Left kidney (tissue), 2 donors: ENCODE data around the gene PEX12. TPM values are rescaled to one million over a fixed set of nuclear protein-coding genes. Genes with fewer than 3 reads are reported as not detected.
"Not testable (repeated sequence)": the region's sequence is repeated elsewhere in the genome, so short reads cannot be mapped to it uniquely, and the experiment has no call there.

ENCODE experiments used
- DNase-seq: peaks from one replicate; pipeline ENCODE4 v3.0.0-alpha.2; 2013
- polyA plus RNA-seq: library from polyadenylated mRNA; unstranded; fragments of 120-200 nt; gene quantifications from one replicate; pipeline ENCODE4 v1.2.1, GENCODE V29; 2013; ENCODE audit not compliant: insufficient read length

The PEX12 gene
- polyA plus RNA-seq, 1 donor: 10.1 TPM

DNA sequence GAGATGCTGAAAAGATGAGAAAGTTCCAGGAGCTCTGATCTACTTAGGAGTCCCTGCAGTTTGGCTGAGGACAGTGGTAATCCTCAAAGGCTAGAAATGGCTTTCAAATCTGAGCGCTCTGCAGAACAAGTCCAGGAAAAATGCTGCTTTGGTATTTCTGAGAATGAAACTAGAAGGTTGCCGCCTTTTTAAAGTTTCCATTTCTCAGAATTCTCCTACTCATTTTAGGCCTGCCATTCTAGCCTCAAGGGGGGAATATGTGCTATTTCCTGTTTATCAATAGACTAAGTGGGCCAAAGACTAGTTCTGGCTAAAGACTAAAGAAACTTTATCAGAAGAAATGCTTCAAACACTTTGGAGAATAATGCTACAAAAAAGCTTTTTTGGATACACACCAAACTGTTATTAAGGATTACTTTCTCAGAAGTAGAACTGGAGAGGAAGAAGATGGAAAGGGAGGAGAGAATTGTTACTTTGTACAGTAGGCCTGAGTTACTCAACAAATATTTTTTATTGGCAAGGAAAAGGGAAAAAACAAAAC lies 40.7 kb downstream of the PEX12 start, which contains the start of gene SLFN12L:
Gene SLFN12L (minus strand): TSS at position 78 of the 541 bp plus-strand sequence. CDS start 15,314 bp downstream, outside the sequence.
- DNase-seq: no peak

DNA sequence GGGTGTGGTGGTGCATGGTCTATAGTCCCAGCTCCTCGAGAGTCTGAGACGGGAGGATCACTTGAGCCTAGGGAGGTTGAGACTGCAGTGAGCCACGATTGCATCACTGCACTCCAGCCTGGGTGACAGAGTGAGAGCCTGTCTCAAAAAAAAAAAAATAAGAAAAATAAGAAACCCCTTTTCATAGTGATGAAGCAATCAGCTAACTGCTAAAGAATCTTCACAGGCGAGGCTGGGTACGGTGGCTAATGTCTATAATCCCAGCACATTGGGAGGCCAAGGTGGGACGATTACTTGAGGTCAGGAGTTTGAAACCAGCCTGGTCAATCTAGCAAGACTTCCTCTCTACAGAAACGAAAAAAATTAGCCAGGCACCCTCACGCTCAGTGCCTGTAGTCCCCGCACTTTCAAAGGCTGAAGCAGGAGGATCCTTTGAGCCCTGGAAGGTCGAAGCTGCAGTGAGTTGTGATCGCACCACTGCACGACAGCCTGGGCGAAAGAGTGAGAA lies 41.7 kb downstream of the PEX12 start:
- no peak for DNase-seq

DNA sequence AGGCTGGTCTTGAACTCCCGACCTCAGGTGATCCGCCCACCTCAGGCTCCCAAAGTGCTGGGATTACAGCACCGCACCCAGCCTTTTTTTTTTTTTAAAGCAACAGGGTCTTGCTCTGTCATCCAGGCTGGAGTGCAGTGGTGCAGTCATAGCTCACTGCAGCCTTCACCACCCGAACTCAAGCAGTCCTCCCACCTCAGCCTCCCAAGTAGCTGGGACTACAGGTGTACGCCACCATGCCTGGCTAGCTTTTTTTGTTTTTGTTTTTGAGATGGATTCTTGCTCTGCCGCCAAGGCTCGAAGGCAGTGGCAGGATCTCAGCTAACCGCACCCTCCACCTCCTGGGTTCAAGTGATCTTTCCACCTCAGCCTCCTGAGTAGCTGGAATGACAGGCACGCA lies 43.0 kb downstream of the PEX12 start:
- not testable (repeated sequence) for DNase-seq

DNA sequence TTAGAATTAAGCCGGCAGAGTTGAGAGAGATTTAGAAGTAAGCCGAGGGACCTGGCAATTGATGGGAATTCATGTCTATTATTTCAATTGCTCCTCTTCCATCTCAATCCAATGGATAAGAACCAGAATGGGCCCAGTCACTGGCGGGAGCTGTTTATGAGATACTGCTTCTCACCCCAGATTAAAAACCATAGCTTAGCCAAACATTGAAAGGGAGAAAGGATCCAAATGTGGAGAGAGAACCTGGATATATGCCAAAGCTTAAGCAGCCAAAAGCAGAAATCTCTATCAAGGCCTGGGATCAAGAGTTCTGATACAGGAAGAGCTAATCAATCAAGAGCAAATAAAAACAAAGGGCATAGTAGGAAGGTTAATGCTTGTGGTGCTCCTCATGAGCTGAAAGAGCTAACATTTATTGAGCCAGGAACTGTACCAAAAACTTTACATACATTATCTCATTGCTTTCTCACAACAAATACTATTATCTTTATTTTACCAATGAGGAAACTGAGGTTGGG lies 43.7 kb downstream of the PEX12 start:
- DNase-seq: no peak

DNA sequence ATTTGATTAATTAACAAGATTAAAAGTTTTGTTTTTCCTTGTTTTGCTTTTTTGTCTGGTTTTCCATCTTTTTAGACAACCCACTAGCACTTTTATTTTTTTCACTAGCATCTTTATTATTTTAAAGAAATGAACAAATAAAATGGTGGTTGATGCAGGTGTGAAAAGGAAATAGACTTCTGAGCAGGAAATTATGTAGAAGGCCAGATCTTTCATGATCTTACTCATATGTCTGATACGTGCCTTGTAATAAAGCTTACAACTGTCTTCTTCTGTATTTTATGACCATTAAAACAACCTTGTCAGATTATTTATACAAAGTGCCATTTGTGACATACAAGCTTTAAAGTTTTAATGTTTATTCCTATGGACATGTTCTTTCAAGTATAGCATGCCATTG lies 47.2 kb downstream of the PEX12 start:
- DNase-seq: no peak

DNA sequence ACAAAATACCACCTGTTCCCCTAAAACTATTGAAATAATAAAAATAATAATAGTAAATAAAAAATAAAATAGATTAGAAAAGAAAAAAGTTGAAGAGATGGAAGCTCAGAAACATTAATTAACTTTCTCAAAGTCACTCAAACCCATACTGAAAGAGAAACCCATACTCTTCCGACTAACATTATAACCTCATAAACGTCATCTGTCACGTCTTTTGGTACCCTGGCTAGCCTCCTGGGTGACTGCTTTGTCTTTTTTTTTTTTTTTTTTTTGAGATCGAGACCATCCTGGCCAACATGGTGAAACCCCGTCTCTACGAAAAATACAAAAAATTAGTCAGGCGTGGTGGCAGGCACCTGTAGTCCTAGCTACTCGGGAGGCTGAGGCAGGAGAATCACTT lies 48.5 kb downstream of the PEX12 start:
- no peak for DNase-seq

DNA sequence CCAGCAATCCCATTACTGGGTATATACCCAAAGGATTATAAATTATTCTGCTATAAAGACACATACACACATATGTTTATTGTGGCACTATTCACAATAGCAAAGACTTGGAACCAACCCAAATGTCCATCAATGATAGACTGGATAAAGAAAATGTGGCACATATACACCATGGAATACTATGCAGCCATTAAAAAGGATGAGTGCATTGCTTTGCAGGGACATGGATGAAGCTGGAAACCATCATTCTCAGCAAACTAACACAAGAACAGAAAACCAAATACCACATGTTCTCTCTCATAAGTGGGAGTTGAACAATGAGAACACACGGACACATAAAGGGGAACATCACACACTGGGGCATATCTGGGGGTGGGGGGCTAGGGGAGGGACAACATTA lies 49.0 kb downstream of the PEX12 start:
- not testable (repeated sequence) for DNase-seq

Other genes starting within 250 kb of the PEX12 start
- 11.6 TPM for gene SLFN11, start 204.9 kb downstream of the PEX12 start, polyA plus RNA-seq
- gene SLFN12, start 146.1 kb downstream of the PEX12 start, polyA plus RNA-seq: 21.1 TPM
- gene SLFN13, start 129.8 kb downstream of the PEX12 start, polyA plus RNA-seq: 50.2 TPM
- gene SLFN12L, start 40.9 kb downstream of the PEX12 start, polyA plus RNA-seq: 0.18 TPM
- gene SLFN14, start 17.8 kb downstream of the PEX12 start, polyA plus RNA-seq: 0.08 TPM
- 143 TPM for gene AP2B1, start 8.8 kb upstream of the PEX12 start, polyA plus RNA-seq
- gene RASL10B, start 153.1 kb upstream of the PEX12 start, polyA plus RNA-seq: 13.0 TPM
- 0.08 TPM for gene GAS2L2, start 174.7 kb upstream of the PEX12 start, polyA plus RNA-seq
- not detected for gene C17orf50, start 182.3 kb upstream of the PEX12 start, polyA plus RNA-seq
- 1.2 TPM for gene MMP28, start 217.1 kb upstream of the PEX12 start, polyA plus RNA-seq
- 321 TPM for gene TAF15, start 230.9 kb upstream of the PEX12 start, polyA plus RNA-seq